Effector memory CD4-positive, alpha-beta T cell (primary cell): ENCODE results near the gene ORC3.
"Not testable (repeated sequence)": the region's sequence is repeated elsewhere in the genome, so short reads cannot be mapped to it uniquely, and the experiment has no call there.

Source experiments
- DNase-seq, 3 donors: peaks; one replicate each; pipeline ENCODE4 v3.0.0-alpha.2; 2020
- H3K27ac ChIP-seq: 2 replicates; pipeline ENCODE4 v1.7.0; 2013; ENCODE audit warnings: mild to moderate bottlenecking, low read length, moderate library complexity; ENCODE audit not compliant: insufficient read depth, poor library complexity, severe bottlenecking
- H3K27me3 ChIP-seq: replicated peaks from 2 replicates; pipeline ENCODE4 v1.7.0; 2013; ENCODE audit warnings: mild to moderate bottlenecking, low read length; ENCODE audit not compliant: insufficient read depth, control insufficient read depth, poor library complexity, severe bottlenecking
- H3K36me3 ChIP-seq: 2 replicates; pipeline ENCODE4 v1.7.0; 2013; ENCODE audit warnings: mild to moderate bottlenecking, low read length, moderate library complexity; ENCODE audit not compliant: control insufficient read depth, insufficient read depth
- H3K4me1 ChIP-seq: 2 replicates; pipeline ENCODE4 v1.7.0; 2013; ENCODE audit warnings: low read length, mild to moderate bottlenecking; ENCODE audit not compliant: control insufficient read depth, insufficient read depth, poor library complexity, severe bottlenecking
- H3K4me3 ChIP-seq: 2 replicates; pipeline ENCODE4 v1.7.0; 2013; ENCODE audit warnings: low read length, low read depth, mild to moderate bottlenecking; ENCODE audit not compliant: insufficient read depth, poor library complexity, severe bottlenecking
- H3K9me3 ChIP-seq: 2 replicates; pipeline ENCODE4 v1.7.0; 2013; ENCODE audit warnings: mild to moderate bottlenecking, low read length, moderate library complexity; ENCODE audit not compliant: control insufficient read depth

Gene ORC3

DNA sequence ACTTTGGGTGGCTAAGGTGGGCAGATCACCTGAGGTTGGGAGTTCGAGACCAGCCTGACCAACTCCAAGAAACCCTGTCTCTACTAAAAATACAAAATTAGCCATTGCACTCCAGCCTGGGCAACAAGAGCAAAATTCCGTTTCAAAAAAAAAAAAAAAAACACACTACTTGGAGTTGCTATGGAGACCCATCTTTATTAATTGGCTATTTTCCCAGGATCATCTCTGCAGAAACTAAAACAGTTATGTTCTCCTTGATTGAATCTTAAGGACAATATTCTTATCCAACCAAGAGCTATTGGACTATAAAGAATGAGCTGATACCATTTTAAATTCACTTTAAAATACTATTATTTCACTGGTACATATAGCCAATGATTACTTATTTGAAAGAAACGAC is 97.4 kb downstream of the ORC3 start:
- Histone ChIP-seq H3K36me3 (no peaks in the 10 kb centered on the region), H3K9me3 (no peaks in the 10 kb centered on the region), H3K4me3 (no peak overlapping the region), H3K27me3 (no peaks in the 10 kb centered on the region), H3K4me1 (no peaks in the 10 kb centered on the region), H3K27ac (no peak overlapping the region)
- no peak for DNase-seq

DNA sequence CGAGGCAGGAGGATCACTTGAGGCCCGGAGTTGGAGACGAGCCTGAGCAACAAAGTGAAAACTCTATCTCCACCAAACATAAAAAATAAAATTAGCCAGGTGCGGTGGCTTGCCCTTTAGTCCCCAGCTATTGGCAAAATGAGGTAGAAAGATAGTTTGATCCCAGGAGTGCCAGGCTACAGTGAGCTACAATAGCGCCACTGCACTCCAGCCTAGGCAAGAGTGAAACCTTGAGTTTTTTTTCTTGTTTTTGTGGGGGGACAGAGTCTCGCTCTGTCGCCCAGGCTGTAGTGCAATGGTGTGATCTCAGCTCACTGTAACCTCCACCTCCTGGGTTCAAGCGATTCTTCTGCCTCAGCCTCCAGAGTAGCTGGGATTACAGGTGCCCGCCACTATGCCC is 98.0 kb downstream of the ORC3 start:
- not testable (repeated sequence) for H3K4me3 ChIP-seq, H3K9me3 ChIP-seq, H3K36me3 ChIP-seq, H3K27me3 ChIP-seq, DNase-seq, H3K27ac ChIP-seq, H3K4me1 ChIP-seq

DNA sequence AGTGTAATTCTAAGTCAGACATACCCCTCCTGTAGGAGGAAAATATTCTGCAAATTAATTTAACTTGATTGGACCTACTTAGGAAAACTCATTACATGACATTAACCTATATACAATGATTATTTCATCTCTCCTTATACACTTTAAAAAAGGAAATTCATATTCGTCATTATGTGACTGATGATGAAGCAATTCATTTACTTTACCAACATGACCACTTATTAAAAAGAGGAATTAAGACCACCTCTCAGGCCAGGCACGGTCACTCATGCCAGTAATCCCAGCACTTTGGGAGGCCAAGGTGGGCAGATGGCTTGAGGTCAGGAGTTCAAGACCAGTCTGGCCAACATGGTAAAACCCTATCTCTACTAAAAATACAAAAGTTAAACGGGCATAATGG is 100.5 kb downstream of the ORC3 start:
- peaks cover 8% of the 10 kb centered on the region for H3K4me1 ChIP-seq
- DNase-seq: no peak
- H3K9me3 ChIP-seq: no peaks in the 10 kb centered on the region
- no peaks in the 10 kb centered on the region for H3K36me3 ChIP-seq
- no peak overlapping the region for H3K4me3 ChIP-seq
- H3K27me3 ChIP-seq: no peaks in the 10 kb centered on the region
- no peak overlapping the region for H3K27ac ChIP-seq

DNA sequence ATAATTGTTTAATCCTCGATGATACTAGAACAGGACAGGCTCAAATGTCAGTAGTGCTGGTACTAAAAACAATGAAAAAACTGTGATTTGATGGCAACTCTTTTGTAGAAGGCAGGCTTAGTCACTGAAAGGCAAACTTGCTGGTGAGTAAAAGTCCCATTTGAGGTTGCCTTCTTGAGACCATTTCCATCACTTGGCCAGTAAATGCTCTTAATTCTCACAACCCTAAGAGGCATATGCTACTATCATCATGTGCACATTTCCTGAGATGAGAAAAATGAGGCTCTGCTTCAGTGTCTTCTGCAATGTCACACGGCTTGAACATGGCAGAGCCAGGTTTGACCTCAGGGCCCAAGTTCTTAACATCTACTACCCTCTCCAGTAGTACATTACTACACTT is 102.2 kb downstream of the ORC3 start:
- no peak for DNase-seq
- no peak overlapping the region for H3K4me3 ChIP-seq
- no peak overlapping the region for H3K27ac ChIP-seq
- no peaks in the 10 kb centered on the region for H3K36me3 ChIP-seq
- H3K27me3 ChIP-seq: no peaks in the 10 kb centered on the region
- H3K9me3 ChIP-seq: no peaks in the 10 kb centered on the region
- peaks cover 17% of the 10 kb centered on the region for H3K4me1 ChIP-seq

DNA sequence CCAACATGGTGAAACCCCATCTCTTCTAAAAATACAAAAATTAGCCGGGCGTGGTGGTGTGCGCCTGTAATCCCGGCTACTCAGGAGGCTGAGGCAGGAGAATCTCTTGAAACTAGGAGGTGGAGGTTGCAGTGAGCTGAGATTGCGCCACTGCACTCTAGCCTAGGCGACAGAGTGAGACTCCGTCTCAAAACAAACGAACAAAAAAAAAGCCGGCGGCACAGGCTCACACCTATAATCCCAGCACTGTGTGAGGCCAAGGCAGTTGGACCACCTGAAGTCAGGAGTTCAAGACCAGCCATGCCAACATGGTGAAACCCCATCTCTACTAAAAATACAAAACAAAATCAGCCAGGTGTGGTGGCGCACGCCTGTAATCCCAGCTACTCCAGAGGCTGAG is 106.9 kb downstream of the ORC3 start:
- H3K27ac ChIP-seq, H3K4me3 ChIP-seq, H3K9me3 ChIP-seq, DNase-seq, H3K27me3 ChIP-seq, H3K36me3 ChIP-seq: not testable (repeated sequence)
- H3K4me1 ChIP-seq: peaks cover 26% of the 10 kb centered on the region

DNA sequence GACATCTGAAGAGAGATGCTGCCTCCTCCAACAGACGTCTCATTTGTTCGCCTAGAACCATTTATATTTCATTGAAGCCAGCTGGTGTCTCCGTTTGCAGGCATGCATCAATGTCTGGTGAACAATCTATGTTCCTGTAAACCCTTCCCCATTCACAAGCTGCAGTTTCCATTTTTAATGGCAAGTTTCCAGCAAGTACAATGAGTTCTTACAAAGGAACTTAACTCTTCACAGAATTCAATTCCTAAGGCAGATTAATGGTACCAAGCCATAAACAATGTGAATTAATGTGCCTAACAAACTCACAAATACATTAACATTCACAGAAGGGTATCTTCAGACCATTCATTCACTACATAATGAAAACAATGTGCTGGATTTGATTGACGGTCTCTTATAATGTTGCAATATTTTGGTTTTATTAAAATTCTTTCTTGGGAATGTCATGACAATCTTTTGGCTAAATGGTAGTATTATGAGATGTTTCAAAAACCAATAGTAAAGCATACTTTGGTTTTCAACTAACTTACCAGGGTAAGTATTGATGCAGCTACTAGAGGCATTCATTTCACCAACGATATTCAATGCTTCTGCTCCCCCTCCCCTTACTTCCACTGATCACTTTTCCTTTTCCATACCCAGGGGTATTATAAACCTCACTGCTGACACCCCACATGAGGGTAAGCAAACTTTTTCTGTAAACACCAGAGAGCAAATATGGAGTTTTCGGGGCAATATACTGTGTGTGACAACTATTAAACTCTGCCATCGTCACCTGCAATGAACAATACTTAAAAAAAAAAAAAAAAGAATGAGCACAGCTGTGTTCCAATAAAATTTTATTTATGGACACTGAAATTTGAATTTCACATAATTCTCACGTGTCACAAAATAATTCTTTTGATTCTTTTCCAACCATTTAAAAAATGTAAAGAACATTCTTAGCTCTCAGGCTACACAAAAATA is 107.9 kb downstream of the ORC3 start:
- H3K36me3 ChIP-seq: no peaks in the 10 kb centered on the region
- H3K9me3 ChIP-seq: no peaks in the 10 kb centered on the region
- H3K27ac ChIP-seq: peak overlapping the region; percentile 21
- H3K4me3 ChIP-seq: peak overlapping the region; percentile 88
- H3K27me3 ChIP-seq: no peaks in the 10 kb centered on the region
- DNase-seq: no peak
- H3K4me1 ChIP-seq: peaks cover 26% of the 10 kb centered on the region

- no peak for DNase-seq
These were observed 108.6 kb downstream of the ORC3 start for GRCh38 chr6:87698547-87699006.

GRCh38 chr6:87699576-87699975 is 109.6 kb downstream of the ORC3 start:
- Histone ChIP-seq H3K27ac (no peak overlapping the region), H3K4me3 (peak overlapping the region; percentile 88), H3K9me3 (no peaks in the 10 kb centered on the region), H3K4me1 (peaks cover 23% of the 10 kb centered on the region), H3K36me3 (no peaks in the 10 kb centered on the region), H3K27me3 (no peaks in the 10 kb centered on the region)
- no peak for DNase-seq

More at GRCh38 chr6:87698547-87699006, 108.6 kb downstream of the ORC3 start:
- no peaks in the 10 kb centered on the region for H3K36me3 ChIP-seq
- H3K27me3 ChIP-seq: no peaks in the 10 kb centered on the region
- H3K9me3 ChIP-seq: no peaks in the 10 kb centered on the region
- peak overlapping the region; percentile 88 for H3K4me3 ChIP-seq
- H3K27ac ChIP-seq: peak overlapping the region; percentile 21
- peaks cover 26% of the 10 kb centered on the region for H3K4me1 ChIP-seq

DNA sequence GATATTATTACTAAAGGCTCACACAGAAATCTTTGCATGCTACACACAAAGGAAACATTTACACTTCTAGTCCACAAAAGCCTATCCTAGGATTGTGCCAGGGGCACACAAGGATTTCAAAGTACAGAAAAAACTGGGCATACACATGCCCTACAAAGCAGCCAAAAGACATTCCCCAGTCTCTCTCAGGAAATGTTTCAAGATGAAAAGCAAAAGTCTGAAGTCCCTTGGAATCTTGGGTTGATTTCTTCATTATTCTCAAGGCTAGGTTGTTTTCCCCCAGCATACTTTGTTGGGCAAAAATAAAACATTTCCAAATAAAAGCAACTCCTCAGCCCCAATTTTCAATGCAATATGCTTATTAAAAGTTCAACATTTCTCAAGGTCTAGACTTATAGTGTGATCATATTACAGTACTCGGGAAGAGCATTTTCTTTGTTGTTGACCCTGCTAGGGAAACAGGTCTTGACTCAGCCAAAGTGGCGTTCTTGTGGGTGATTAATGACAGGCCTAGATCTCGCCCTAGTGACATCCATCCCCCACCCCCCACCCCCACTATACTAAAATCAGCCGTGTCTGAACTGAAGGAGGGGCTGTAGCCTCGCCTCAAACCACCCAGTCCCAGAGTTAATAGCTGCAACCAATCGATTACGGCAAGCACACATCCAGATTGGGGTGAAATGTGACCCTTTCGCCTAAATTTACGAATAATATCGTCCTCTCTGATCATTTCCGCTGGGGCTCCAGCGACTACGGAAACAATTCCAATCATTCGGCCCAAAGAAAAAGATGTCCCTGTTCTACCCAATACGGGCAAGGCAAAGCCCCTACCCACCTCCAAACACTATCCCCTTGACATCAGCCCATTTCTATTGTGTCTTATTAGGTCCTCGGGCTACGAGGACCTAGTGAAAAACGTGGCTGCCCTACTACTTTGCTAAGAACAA is 110.7 kb downstream of the ORC3 start:
- peak overlapping the region; percentile 88 for H3K4me3 ChIP-seq
- H3K27ac ChIP-seq: peak overlapping the region; percentile 93
- no peaks in the 10 kb centered on the region for H3K27me3 ChIP-seq
- peaks cover 15% of the 10 kb centered on the region for H3K4me1 ChIP-seq
- peak; percentile 13 to 16 (median 13) for DNase-seq
- no peaks in the 10 kb centered on the region for H3K36me3 ChIP-seq
- no peaks in the 10 kb centered on the region for H3K9me3 ChIP-seq
